ENCODE results near the gene ADAMTS6.

Gene ADAMTS6

DNA sequence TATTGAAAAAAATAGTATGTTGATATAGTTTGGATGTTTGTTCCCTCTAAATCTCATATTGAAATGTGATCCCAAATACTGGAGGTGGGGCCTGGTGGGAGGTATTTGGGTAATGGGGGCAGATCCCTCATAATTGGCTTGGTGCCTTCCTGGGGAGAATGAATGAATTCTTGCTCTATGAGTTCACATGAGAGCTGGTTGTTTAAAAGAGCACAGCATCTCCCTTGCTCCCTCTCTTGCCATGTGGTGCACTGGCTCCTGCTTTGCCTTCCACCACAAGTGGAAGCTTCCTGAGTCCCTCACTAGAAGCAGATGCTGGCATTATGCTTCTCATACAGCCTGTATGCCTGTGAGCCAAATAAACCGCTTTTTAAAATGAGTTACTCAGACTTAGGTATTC lies 154.8 kb downstream of the ADAMTS6 start:
- Histone ChIP-seq H3K4me1 (ENCODE audit: control insufficient read depth, insufficient read depth, low read length) (peaks cover 5% of the 10 kb centered on the region; the same call in 1 of the 2 replicates), H3K27ac (ENCODE audit: extremely low read depth, low read depth, low read length) (no peak overlapping the region), H3K36me3 (ENCODE audit: control insufficient read depth in 2 of 2, insufficient read depth in 1 of 2, low read length in 2 of 2) (no peaks in the 10 kb centered on the region), H3K9me3 (ENCODE audit: control insufficient read depth, insufficient read depth, low read depth, low read length) (no peaks in the 10 kb centered on the region), H3K4me3 (ENCODE audit: low read depth, low read length) (no peak overlapping the region)
- ChIA-PET POLR2A (no interaction called here), CTCF (no interaction called here)
- TF ChIP-seq, protein P1, sequence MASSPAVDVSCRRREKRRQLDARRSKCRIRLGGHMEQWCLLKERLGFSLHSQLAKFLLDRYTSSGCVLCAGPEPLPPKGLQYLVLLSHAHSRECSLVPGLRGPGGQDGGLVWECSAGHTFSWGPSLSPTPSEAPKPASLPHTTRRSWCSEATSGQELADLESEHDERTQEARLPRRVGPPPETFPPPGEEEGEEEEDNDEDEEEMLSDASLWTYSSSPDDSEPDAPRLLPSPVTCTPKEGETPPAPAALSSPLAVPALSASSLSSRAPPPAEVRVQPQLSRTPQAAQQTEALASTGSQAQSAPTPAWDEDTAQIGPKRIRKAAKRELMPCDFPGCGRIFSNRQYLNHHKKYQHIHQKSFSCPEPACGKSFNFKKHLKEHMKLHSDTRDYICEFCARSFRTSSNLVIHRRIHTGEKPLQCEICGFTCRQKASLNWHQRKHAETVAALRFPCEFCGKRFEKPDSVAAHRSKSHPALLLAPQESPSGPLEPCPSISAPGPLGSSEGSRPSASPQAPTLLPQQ (tag by site-specific recombination; IDR thresholded peaks at IDR 0.05), result peak; percentile 19; the same call in 1 of the 2 replicates
- TF ChIP-seq GLIS1 (tag by site-specific recombination; IDR thresholded peaks at IDR 0.05), result peak; percentile 74
- TF ChIP-seq ZFHX2 (tag by site-specific recombination; conservative IDR thresholded peaks at IDR 0.05), result peak; percentile 36; the same call in 1 of the 2 replicates
- TF ChIP-seq ZNF302 (tag by site-specific recombination; IDR thresholded peaks at IDR 0.05; ENCODE audit: low read depth), result no peak
- TF ChIP-seq, protein P2, sequence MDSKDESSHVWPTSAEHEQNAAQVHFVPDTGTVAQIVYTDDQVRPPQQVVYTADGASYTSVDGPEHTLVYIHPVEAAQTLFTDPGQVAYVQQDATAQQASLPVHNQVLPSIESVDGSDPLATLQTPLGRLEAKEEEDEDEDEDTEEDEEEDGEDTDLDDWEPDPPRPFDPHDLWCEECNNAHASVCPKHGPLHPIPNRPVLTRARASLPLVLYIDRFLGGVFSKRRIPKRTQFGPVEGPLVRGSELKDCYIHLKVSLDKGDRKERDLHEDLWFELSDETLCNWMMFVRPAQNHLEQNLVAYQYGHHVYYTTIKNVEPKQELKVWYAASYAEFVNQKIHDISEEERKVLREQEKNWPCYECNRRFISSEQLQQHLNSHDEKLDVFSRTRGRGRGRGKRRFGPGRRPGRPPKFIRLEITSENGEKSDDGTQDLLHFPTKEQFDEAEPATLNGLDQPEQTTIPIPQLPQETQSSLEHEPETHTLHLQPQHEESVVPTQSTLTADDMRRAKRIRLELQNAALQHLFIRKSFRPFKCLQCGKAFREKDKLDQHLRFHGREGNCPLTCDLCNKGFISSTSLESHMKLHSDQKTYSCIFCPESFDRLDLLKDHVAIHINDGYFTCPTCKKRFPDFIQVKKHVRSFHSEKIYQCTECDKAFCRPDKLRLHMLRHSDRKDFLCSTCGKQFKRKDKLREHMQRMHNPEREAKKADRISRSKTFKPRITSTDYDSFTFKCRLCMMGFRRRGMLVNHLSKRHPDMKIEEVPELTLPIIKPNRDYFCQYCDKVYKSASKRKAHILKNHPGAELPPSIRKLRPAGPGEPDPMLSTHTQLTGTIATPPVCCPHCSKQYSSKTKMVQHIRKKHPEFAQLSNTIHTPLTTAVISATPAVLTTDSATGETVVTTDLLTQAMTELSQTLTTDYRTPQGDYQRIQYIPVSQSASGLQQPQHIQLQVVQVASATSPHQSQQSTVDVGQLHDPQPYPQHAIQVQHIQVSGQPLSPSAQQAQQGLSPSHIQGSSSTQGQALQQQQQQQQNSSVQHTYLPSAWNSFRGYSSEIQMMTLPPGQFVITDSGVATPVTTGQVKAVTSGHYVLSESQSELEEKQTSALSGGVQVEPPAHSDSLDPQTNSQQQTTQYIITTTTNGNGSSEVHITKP (tag by site-specific recombination; IDR thresholded peaks at IDR 0.05), result 0 out of 2 replicates have a peak, but pooled peaks have one; percentile 26
- TF ChIP-seq, protein P3, sequence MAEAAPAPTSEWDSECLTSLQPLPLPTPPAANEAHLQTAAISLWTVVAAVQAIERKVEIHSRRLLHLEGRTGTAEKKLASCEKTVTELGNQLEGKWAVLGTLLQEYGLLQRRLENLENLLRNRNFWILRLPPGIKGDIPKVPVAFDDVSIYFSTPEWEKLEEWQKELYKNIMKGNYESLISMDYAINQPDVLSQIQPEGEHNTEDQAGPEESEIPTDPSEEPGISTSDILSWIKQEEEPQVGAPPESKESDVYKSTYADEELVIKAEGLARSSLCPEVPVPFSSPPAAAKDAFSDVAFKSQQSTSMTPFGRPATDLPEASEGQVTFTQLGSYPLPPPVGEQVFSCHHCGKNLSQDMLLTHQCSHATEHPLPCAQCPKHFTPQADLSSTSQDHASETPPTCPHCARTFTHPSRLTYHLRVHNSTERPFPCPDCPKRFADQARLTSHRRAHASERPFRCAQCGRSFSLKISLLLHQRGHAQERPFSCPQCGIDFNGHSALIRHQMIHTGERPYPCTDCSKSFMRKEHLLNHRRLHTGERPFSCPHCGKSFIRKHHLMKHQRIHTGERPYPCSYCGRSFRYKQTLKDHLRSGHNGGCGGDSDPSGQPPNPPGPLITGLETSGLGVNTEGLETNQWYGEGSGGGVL (tag by site-specific recombination; IDR thresholded peaks at IDR 0.05), result peak; percentile 11; the same call in 1 of the 2 replicates
- no peak for TF ChIP-seq HOXD13 (CRISPR knock-in tag; IDR thresholded peaks at IDR 0.05; ENCODE audit: borderline replicate concordance)

DNA sequence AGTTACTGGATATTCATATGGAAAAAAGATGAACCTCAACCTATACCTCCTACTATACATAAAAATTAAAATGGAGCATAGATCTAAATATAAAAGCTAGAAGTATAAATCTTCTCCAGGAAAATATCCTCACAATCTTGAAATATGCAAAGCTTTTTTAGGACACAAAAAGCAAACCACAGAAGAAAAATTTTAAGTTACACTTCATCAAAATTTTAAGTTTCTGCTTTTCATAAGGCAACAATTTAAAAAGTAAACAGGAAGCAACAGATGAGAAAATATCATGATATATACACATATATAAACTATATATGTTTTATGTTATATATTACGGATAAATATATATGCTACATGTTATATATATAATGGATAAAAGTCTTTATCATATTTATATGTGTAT lies 157.5 kb downstream of the ADAMTS6 start:
- H3K9me3 ChIP-seq (ENCODE audit: control insufficient read depth, insufficient read depth, low read depth, low read length), result no peaks in the 10 kb centered on the region
- ChIA-PET CTCF (no interaction called here), POLR2A (no interaction called here)
- H3K4me3 ChIP-seq (ENCODE audit: low read depth, low read length), result no peak overlapping the region
- H3K36me3 ChIP-seq (ENCODE audit: control insufficient read depth in 2 of 2, insufficient read depth in 1 of 2, low read length in 2 of 2), result no peaks in the 10 kb centered on the region
- H3K27ac ChIP-seq (ENCODE audit: extremely low read depth, low read depth, low read length), result no peak overlapping the region
- peaks cover 3% of the 10 kb centered on the region; the same call in 1 of the 2 replicates for H3K4me1 ChIP-seq (ENCODE audit: control insufficient read depth, insufficient read depth, low read length)
- TF ChIP-seq, protein P4, sequence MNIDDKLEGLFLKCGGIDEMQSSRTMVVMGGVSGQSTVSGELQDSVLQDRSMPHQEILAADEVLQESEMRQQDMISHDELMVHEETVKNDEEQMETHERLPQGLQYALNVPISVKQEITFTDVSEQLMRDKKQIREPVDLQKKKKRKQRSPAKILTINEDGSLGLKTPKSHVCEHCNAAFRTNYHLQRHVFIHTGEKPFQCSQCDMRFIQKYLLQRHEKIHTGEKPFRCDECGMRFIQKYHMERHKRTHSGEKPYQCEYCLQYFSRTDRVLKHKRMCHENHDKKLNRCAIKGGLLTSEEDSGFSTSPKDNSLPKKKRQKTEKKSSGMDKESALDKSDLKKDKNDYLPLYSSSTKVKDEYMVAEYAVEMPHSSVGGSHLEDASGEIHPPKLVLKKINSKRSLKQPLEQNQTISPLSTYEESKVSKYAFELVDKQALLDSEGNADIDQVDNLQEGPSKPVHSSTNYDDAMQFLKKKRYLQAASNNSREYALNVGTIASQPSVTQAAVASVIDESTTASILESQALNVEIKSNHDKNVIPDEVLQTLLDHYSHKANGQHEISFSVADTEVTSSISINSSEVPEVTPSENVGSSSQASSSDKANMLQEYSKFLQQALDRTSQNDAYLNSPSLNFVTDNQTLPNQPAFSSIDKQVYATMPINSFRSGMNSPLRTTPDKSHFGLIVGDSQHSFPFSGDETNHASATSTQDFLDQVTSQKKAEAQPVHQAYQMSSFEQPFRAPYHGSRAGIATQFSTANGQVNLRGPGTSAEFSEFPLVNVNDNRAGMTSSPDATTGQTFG (tag by site-specific recombination; IDR thresholded peaks at IDR 0.05; ENCODE audit: borderline replicate concordance), result no peak
- TF ChIP-seq ZNF843 (tag by site-specific recombination; IDR thresholded peaks at IDR 0.05) (no peak), BCL11A (tag by site-specific recombination; IDR thresholded peaks at IDR 0.05; ENCODE audit: low read depth) (no peak), ZNF112 (tag by site-specific recombination; IDR thresholded peaks at IDR 0.05) (no peak), ZFP3 (tag by site-specific recombination; IDR thresholded peaks at IDR 0.05; ENCODE audit: low read depth) (no peak), ZNF132 (tag by site-specific recombination; IDR thresholded peaks at IDR 0.05; ENCODE audit: borderline replicate concordance) (no peak), KLF7 (tag by site-specific recombination; IDR thresholded peaks at IDR 0.05; ENCODE audit: borderline replicate concordance) (no peak), ZNF664 (tag by site-specific recombination; IDR thresholded peaks at IDR 0.05) (no peak), ZNF654 (tag by site-specific recombination; IDR thresholded peaks at IDR 0.05; ENCODE audit: low read depth) (no peak), TRIM28 (IDR thresholded peaks at IDR 0.05; ENCODE audit: borderline replicate concordance, low read length) (no peak), ZNF274 (IDR thresholded peaks at IDR 0.05; ENCODE audit: low read length) (no peak), ZNF274 (tag by site-specific recombination; IDR thresholded peaks at IDR 0.05; ENCODE audit: borderline replicate concordance) (no peak), ZNF529 (tag by site-specific recombination; IDR thresholded peaks at IDR 0.05; ENCODE audit: insufficient replicate concordance) (no peak), MYNN (tag by site-specific recombination; IDR thresholded peaks at IDR 0.05; ENCODE audit: borderline replicate concordance) (no peak), ZNF501 (tag by site-specific recombination; IDR thresholded peaks at IDR 0.05) (no peak), ZNF610 (tag by site-specific recombination; IDR thresholded peaks at IDR 0.05; ENCODE audit: borderline replicate concordance) (no peak), ZSCAN30 (tag by site-specific recombination; IDR thresholded peaks at IDR 0.05) (no peak)
- TF ChIP-seq, protein P5, sequence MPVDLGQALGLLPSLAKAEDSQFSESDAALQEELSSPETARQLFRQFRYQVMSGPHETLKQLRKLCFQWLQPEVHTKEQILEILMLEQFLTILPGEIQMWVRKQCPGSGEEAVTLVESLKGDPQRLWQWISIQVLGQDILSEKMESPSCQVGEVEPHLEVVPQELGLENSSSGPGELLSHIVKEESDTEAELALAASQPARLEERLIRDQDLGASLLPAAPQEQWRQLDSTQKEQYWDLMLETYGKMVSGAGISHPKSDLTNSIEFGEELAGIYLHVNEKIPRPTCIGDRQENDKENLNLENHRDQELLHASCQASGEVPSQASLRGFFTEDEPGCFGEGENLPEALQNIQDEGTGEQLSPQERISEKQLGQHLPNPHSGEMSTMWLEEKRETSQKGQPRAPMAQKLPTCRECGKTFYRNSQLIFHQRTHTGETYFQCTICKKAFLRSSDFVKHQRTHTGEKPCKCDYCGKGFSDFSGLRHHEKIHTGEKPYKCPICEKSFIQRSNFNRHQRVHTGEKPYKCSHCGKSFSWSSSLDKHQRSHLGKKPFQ (tag by site-specific recombination; IDR thresholded peaks at IDR 0.05), result no peak

Measured in HEK293 (cell line).